GM19397 (cell line): ENCODE measurements around the gene ZNF133.
"Not testable (repeated sequence)": the region's sequence is repeated elsewhere in the genome, so short reads cannot be mapped to it uniquely, and the experiment has no call there.

ENCODE experiments used
- ATAC-seq: cut with Tn5 transposase; IDR thresholded peaks from one replicate; pipeline ENCODE4 v1.9.1; 2021; ENCODE audit warnings: mild to moderate bottlenecking, moderate library complexity; ENCODE audit not compliant: unreplicated experiment

Gene ZNF133

GRCh38 chr20:18287915-18288748, at the start of gene ZNF133:
ZNF133 (plus strand) TSS chr20:18288527; CDS start chr20:18305687, 17,160 bp downstream.
- ATAC-seq, result peak; percentile 97

- no peak for ATAC-seq
Observed at GRCh38 chr20:18240997-18241396, 47.3 kb upstream of the ZNF133 start.

- ATAC-seq, result no peak
Observed at GRCh38 chr20:18243802-18244201, 44.5 kb upstream of the ZNF133 start.

- not testable (repeated sequence) for ATAC-seq
Observed at GRCh38 chr20:18248545-18248944, 39.8 kb upstream of the ZNF133 start.

- no peak for ATAC-seq
Observed at GRCh38 chr20:18250217-18250616, 38.1 kb upstream of the ZNF133 start.

GRCh38 chr20:18252597-18253451, 35.5 kb upstream of the ZNF133 start:
- ATAC-seq, result no peak

GRCh38 chr20:18254615-18255014, 33.7 kb upstream of the ZNF133 start:
- no peak for ATAC-seq

GRCh38 chr20:18255526-18255925, 32.8 kb upstream of the ZNF133 start:
- no peak for ATAC-seq

GRCh38 chr20:18256440-18257090, 31.8 kb upstream of the ZNF133 start:
- ATAC-seq, result no peak

GRCh38 chr20:18258126-18258860, 30.0 kb upstream of the ZNF133 start:
- no peak for ATAC-seq

GRCh38 chr20:18259730-18260129, 28.6 kb upstream of the ZNF133 start:
- no peak for ATAC-seq

- ATAC-seq, result no peak
Observed at GRCh38 chr20:18263723-18264122, 24.6 kb upstream of the ZNF133 start.

- ATAC-seq, result no peak
Observed at GRCh38 chr20:18265441-18265840, 22.9 kb upstream of the ZNF133 start.

GRCh38 chr20:18266282-18266681, 22.0 kb upstream of the ZNF133 start:
- no peak for ATAC-seq

- ATAC-seq, result no peak
Observed at GRCh38 chr20:18267815-18268214, 20.5 kb upstream of the ZNF133 start.

- ATAC-seq, result no peak
Observed at GRCh38 chr20:18271160-18271559, 17.2 kb upstream of the ZNF133 start.

- ATAC-seq, result no peak
Observed at GRCh38 chr20:18272451-18272850, 15.9 kb upstream of the ZNF133 start.

- ATAC-seq, result no peak
Observed at GRCh38 chr20:18273738-18274137, 14.6 kb upstream of the ZNF133 start.

GRCh38 chr20:18275960-18276359, 12.4 kb upstream of the ZNF133 start:
- ATAC-seq, result not testable (repeated sequence)

- ATAC-seq, result no peak
Observed at GRCh38 chr20:18276821-18277220, 11.5 kb upstream of the ZNF133 start.

- ATAC-seq, result no peak
Observed at GRCh38 chr20:18279242-18279641, 9.1 kb upstream of the ZNF133 start.
